AG04450 (cell line): ENCODE results near the gene SERPINA6. TPM values are rescaled to one million over a fixed set of nuclear protein-coding genes. Genes with fewer than 3 reads are reported as not detected.

ENCODE experiments used
- CTCF ChIA-PET: fragments of 300-600, 350-600 bp; formaldehyde crosslinking; extraction: SDS; loops from one replicate; lab custom pipeline; 2022; ENCODE audit warnings: antibody characterized with exemption, inconsistent platforms; lab: Charles Lee
- POLR2A ChIA-PET: fragments of 350-600 bp; formaldehyde crosslinking; extraction: SDS; loops from one replicate; lab custom pipeline; 2021; ENCODE audit warnings: antibody characterized with exemption, inconsistent platforms; lab: Yijun Ruan, JAX
- DNase-seq: peaks from one replicate; pipeline ENCODE4 v3.0.0-alpha.2; 2011; ENCODE audit warnings: low read depth, low spot score
- H3K27ac ChIP-seq: one replicate; pipeline ENCODE4 v1.5.1; 2012; ENCODE audit warnings: low read depth, low read length, control low read depth
- H3K27me3 ChIP-seq: one replicate; pipeline ENCODE4 v1.6.0; 2012; ENCODE audit warnings: low read length; ENCODE audit not compliant: control insufficient read depth, insufficient read depth
- H3K4me3 ChIP-seq: 2 replicates; pipeline ENCODE4 v1.5.1; 2011; ENCODE audit warnings: mild to moderate bottlenecking, low read depth, low read length, control low read depth
- H3K9me3 ChIP-seq: 2 replicates; pipeline ENCODE4 v1.5.1; 2012; ENCODE audit warnings: low read length; ENCODE audit not compliant: control insufficient read depth, insufficient read depth
- polyA plus RNA-seq: library from polyadenylated mRNA; depleted of rRNA; stranded (reverse); fragments of >200 nt; gene quantifications from 2 replicates; pipeline ENCODE4 v1.2.3, GENCODE V29; 2011
- TF ChIP-seq, protein P1 (sequence below): IDR thresholded peaks from 2 replicates; pipeline ENCODE4 v1.5.1; 2011; ENCODE audit warnings: low read depth, low read length, control low read depth, inconsistent platforms

Gene SERPINA6
- polyA plus RNA-seq, 1 experiment, result not detected

DNA sequence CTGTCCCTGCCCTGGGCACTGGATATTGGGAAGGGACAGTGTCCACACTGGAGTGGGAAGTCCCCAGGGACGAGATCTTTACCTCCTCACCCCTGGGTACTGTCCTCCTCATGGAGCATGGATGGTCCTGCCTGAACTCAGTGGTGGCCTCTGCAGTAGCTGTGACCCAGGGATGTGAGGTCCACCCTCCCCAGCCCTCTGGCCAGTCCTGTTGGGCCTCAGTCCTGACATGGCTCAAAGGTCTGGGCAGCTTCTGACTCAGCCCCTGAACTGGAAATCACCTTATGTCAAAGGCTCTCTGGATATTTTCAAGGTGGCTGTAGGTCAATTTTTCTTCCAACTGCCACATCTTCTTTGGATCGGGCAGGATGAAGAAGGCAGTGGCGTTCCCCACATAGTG lies 40.9 kb upstream of the SERPINA6 start:
- H3K27ac ChIP-seq, result no peak overlapping the region
- no peak for DNase-seq
- peaks cover 2% of the 10 kb centered on the region for H3K27me3 ChIP-seq
- TF ChIP-seq, protein P1, sequence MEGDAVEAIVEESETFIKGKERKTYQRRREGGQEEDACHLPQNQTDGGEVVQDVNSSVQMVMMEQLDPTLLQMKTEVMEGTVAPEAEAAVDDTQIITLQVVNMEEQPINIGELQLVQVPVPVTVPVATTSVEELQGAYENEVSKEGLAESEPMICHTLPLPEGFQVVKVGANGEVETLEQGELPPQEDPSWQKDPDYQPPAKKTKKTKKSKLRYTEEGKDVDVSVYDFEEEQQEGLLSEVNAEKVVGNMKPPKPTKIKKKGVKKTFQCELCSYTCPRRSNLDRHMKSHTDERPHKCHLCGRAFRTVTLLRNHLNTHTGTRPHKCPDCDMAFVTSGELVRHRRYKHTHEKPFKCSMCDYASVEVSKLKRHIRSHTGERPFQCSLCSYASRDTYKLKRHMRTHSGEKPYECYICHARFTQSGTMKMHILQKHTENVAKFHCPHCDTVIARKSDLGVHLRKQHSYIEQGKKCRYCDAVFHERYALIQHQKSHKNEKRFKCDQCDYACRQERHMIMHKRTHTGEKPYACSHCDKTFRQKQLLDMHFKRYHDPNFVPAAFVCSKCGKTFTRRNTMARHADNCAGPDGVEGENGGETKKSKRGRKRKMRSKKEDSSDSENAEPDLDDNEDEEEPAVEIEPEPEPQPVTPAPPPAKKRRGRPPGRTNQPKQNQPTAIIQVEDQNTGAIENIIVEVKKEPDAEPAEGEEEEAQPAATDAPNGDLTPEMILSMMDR, result no peak
- ChIA-PET POLR2A (no interaction called here), CTCF (no interaction called here)
- H3K9me3 ChIP-seq, result no peaks in the 10 kb centered on the region
- H3K4me3 ChIP-seq, result no peak overlapping the region

DNA sequence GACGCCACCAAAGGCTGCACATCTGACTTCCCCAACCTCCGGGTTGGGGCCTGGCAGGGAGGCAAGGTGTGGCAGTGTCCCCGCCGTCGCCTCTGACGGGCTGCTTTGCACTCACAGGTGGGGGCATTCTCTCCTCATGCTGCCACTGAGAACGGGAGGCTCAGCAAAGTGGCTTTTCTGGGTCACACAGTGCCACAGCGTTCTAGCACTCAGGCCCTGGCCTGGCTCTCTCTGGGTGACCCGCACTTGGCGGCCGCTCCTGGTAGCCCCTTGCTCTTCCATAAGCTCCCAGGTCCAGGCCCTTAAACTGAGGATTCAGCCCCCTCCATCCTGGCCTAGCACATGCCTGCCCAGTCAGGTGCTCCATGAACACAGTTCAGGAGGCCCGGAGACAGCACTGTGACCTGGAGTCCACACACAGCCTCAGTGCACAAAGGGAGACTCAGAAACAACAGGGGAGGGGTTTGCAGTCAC lies 40.1 kb upstream of the SERPINA6 start:
- ChIA-PET CTCF (no interaction called here), POLR2A (no interaction called here)
- no peaks in the 10 kb centered on the region for H3K9me3 ChIP-seq
- no peak overlapping the region for H3K4me3 ChIP-seq
- peaks cover 2% of the 10 kb centered on the region for H3K27me3 ChIP-seq
- H3K27ac ChIP-seq, result no peak overlapping the region
- no peak for DNase-seq
- TF ChIP-seq, protein P1, result no peak

- ChIA-PET CTCF (no interaction called here), POLR2A (no interaction called here)
- H3K27me3 ChIP-seq, result peaks cover 2% of the 10 kb centered on the region
- no peaks in the 10 kb centered on the region for H3K9me3 ChIP-seq
- DNase-seq, result no peak
- no peak overlapping the region for H3K4me3 ChIP-seq
- H3K27ac ChIP-seq, result no peak overlapping the region
- TF ChIP-seq, protein P1, result no peak
Observed at GRCh38 chr14:94362614-94363133, 39.5 kb upstream of the SERPINA6 start.

DNA sequence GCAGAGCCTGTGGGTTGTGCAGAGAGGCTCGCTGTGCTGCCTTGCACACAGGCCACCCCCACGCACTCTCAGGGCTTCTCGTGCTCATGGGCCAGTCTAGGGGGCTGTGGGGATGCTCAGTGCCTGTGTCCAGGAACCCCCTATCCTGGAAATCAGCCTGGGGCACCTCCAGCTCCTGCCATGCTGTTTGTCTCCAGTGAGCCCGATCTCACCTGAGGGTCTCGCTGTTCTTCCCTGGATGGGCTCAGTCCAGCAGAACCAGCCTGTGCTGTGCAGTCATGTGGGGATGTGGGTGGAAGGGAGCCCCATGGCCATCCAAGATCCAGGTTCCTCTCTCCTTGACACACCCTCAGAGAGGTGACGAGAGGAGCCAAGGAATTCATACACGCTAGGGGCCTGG lies 38.5 kb upstream of the SERPINA6 start:
- TF ChIP-seq, protein P1, result no peak
- Histone ChIP-seq H3K4me3 (no peak overlapping the region), H3K27me3 (peaks cover 2% of the 10 kb centered on the region), H3K9me3 (no peaks in the 10 kb centered on the region), H3K27ac (no peak overlapping the region)
- DNase-seq, result no peak
- CTCF ChIA-PET, result interaction anchor here (0.6 kb wide), 1 partner anchor 1250 kb away, joined by 7 read pairs; no protein-coding TSS in a partner anchor
- POLR2A ChIA-PET, result no interaction called here

DNA sequence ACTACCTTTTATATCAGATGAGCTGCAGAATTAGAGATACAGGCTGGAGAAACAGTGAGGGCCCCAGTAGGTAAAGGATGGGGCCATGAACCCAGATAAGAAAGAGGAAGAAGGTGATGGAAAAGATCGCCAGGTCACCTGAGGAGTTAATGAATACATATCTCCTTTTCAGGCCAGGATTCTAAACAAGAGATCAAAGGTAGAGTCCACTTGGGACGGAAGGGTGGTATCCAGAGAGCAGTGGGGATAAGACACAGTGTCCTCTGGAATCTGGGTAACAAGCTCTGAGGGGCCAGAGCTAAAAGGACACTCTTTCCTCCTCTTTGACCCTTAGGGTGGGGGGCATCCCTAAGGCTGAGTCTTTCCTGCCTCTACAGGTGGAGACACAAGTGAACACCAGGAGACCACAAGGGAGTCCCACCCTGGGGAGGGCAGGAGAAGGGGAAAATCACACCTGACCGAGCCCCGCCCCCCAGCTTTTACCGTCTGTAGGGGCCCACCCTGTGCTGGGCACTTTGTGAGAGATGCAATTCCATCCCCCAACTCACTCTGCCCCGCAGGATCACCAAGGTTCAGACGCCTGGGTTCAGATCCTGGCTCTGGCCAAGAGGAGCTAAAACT lies 37.9 kb upstream of the SERPINA6 start:
- TF ChIP-seq, protein P1, result no peak
- H3K9me3 ChIP-seq, result no peaks in the 10 kb centered on the region

More for the DNA sequence above, 37.9 kb upstream of the SERPINA6 start:
- Histone ChIP-seq H3K27me3 (peaks cover 2% of the 10 kb centered on the region), H3K4me3 (no peak overlapping the region), H3K27ac (no peak overlapping the region)
- POLR2A ChIA-PET, result no interaction called here
- no peak for DNase-seq
- CTCF ChIA-PET, result interaction anchor here (0.6 kb wide), 1 partner anchor 1250 kb away, joined by 7 read pairs; no protein-coding TSS in a partner anchor
